T47D (cell line): Measurements from ENCODE around the gene CBX7.

Experiments
- DNase-seq, 2 experiments: peaks; one replicate each; pipeline versions ENCODE4 v3.0.0 to v3.0.0-alpha.2; 2011 to 2012; ENCODE audit warnings: low read depth in 1 of 2, low spot score in 1 of 2
- JUND ChIP-seq: IDR thresholded peaks from 2 replicates; pipeline ENCODE4 v1.6.1; 2012; ENCODE audit warnings: low read depth
- in situ Hi-C: cut with HindIII; loops from 2 replicates; pipeline ENCODE4 v1.10.0; 2016; ENCODE audit warnings: low sequenced_read_pairs, low pct_unique_long_range_greater_than_20kb

CBX7 gene

GRCh38 chr22:39083212-39084165 lies 69.0 kb downstream of the CBX7 start:
- in situ Hi-C loops, result no loop called here
- TF ChIP-seq JUND, result no peak
- no peak for DNase-seq

- in situ Hi-C loops, result no loop called here
- TF ChIP-seq JUND, result no peak
- no peak for DNase-seq
These were observed 70.9 kb downstream of the CBX7 start for GRCh38 chr22:39081598-39081997.

GRCh38 chr22:39081016-39081415 lies 71.5 kb downstream of the CBX7 start:
- no peak for DNase-seq
- in situ Hi-C loops, result no loop called here
- TF ChIP-seq JUND, result no peak
